Panc1 (cell line): ENCODE data around the gene EED. TPM values are rescaled to one million over a fixed set of nuclear protein-coding genes. Genes with fewer than 3 reads are reported as not detected.

Experiments used
- ATAC-seq: fragments of 200-7000 bp; cut with Tn5 transposase; 2 replicates; pipeline ENCODE4 v1.9.1; 2020; ENCODE audit warnings: mild to moderate bottlenecking, moderate library complexity
- BruUV-seq: library from RNA; stranded (reverse); fragments of 400-500 nt; replicated peaks from 2 replicates; lab custom pipeline; 2021; lab: Mats Ljungman, UMichigan
- CTCF ChIA-PET: fragments of 300-600 bp; sonication (Branson Sonifier 250); formaldehyde crosslinking; loops from one replicate; lab custom pipeline; 2022; ENCODE audit warnings: antibody characterized with exemption; lab: Charles Lee
- POLR2A ChIA-PET: fragments of 300-600 bp; sonication (Branson Sonifier 250); formaldehyde crosslinking; loops from one replicate; lab custom pipeline; 2022; ENCODE audit warnings: antibody characterized with exemption; lab: Charles Lee
- DNase-seq: peaks from one replicate; pipeline ENCODE4 v3.0.0-alpha.2; 2010; ENCODE audit warnings: low read depth, low spot score
- H3K27ac ChIP-seq: 2 replicates; pipeline ENCODE4 v1.5.1; 2011; ENCODE audit warnings: mild to moderate bottlenecking, low read length, inconsistent platforms
- H3K27me3 ChIP-seq: fragments of 200-500 bp; sonication (Bioruptor generic); 2 replicates; pipeline ENCODE4 v1.6.0; 2014; ENCODE audit warnings: low read length, inconsistent platforms; ENCODE audit not compliant: control insufficient read depth, insufficient read depth
- H3K36me3 ChIP-seq: fragments of 200-500 bp; sonication (Bioruptor generic); 2 replicates; pipeline ENCODE4 v1.5.1; 2014; ENCODE audit warnings: inconsistent platforms, mild to moderate bottlenecking, low read length, moderate library complexity; ENCODE audit not compliant: control insufficient read depth, insufficient read depth
- H3K4me1 ChIP-seq: 2 replicates; pipeline ENCODE4 v1.5.1; 2011; ENCODE audit warnings: inconsistent platforms, mild to moderate bottlenecking, low read length, moderate library complexity; ENCODE audit not compliant: control insufficient read depth, insufficient read depth
- H3K4me3 ChIP-seq, 2 experiments: 2 replicates each; pipeline ENCODE4 v1.5.1; 2011 to 2012; ENCODE audit warnings: low read depth in 2 of 2, low read length in 2 of 2, mild to moderate bottlenecking in 2 of 2, inconsistent platforms in 1 of 2, moderate library complexity in 1 of 2
- H3K9me3 ChIP-seq: fragments of 200-500 bp; sonication (Bioruptor generic); 2 replicates; pipeline ENCODE4 v1.5.1; 2014; ENCODE audit warnings: low read depth, mild to moderate bottlenecking, inconsistent platforms, low read length, moderate library complexity; ENCODE audit not compliant: control insufficient read depth, insufficient read depth
- POLR2AphosphoS5 ChIP-seq: IDR thresholded peaks from 2 replicates; pipeline ENCODE4 v1.6.1; 2012; ENCODE audit warnings: mild to moderate bottlenecking, low read depth, low read length, moderate library complexity
- REST ChIP-seq, 2 experiments: IDR thresholded peaks; 2 replicates each; pipeline ENCODE4 v1.6.1; 2011 to 2012; ENCODE audit warnings: low read depth in 2 of 2, control low read depth in 1 of 2, low read length in 1 of 2, mild to moderate bottlenecking in 1 of 2, moderate library complexity in 1 of 2; ENCODE audit not compliant: insufficient read depth in 1 of 2
- SIN3A ChIP-seq: IDR thresholded peaks from 2 replicates; pipeline ENCODE4 v1.6.1; 2012; ENCODE audit warnings: low read depth, mild to moderate bottlenecking, low read length, moderate library complexity, borderline replicate concordance; ENCODE audit not compliant: insufficient read depth
- TCF7L2 ChIP-seq: IDR thresholded peaks from 2 replicates; pipeline ENCODE4 v1.6.1; 2011; ENCODE audit warnings: mild to moderate bottlenecking, low read depth, low read length, inconsistent platforms
- in situ Hi-C: cut with HindIII; loops from 2 replicates; pipeline ENCODE4 v1.10.0; 2016; ENCODE audit warnings: low sequenced_read_pairs, low pct_unique_long_range_greater_than_20kb
- intact Hi-C: fragments of 100-400 bp; cut with micrococcal nuclease; formaldehyde crosslinking; loops from one replicate; pipeline ENCODE4 v1.10.0; 2022; ENCODE audit not compliant: unreplicated experiment
- total RNA-seq: library from RNA; stranded (reverse); gene quantifications from one replicate; pipeline ENCODE4 v1.2.1, GENCODE V29; 2021; ENCODE audit not compliant: unreplicated experiment
- TF ChIP-seq, protein P1 (sequence below): fragments of 450-650 bp; IDR thresholded peaks from 2 replicates; pipeline ENCODE4 v1.5.1; 2017; ENCODE audit warnings: mild to moderate bottlenecking

Gene EED
- total RNA-seq, 1 experiment from 2014 or later: 29.0 TPM

- in situ Hi-C loops: no loop called here
- intact Hi-C loops: no loop called here
- H3K27me3 ChIP-seq: no peaks in the 10 kb centered on the region; the same call in 1 of the 2 replicates
- no peak overlapping the region for H3K4me3 ChIP-seq
- ATAC-seq: no peak
- H3K9me3 ChIP-seq: no peaks in the 10 kb centered on the region
- POLR2A ChIA-PET: no interaction called here
- no peaks in the 10 kb centered on the region for H3K4me1 ChIP-seq
- BruUV-seq: no TSS peak
- H3K36me3 ChIP-seq: no peaks in the 10 kb centered on the region
- TF ChIP-seq REST (IDR thresholded peaks at IDR 0.05; ENCODE audit: insufficient read depth in 1 of 2, low read depth in 2 of 2, low read length in 1 of 2) (no peak), TCF7L2 (no peak), POLR2AphosphoS5 (no peak), SIN3A (no peak)
- TF ChIP-seq, protein P1, sequence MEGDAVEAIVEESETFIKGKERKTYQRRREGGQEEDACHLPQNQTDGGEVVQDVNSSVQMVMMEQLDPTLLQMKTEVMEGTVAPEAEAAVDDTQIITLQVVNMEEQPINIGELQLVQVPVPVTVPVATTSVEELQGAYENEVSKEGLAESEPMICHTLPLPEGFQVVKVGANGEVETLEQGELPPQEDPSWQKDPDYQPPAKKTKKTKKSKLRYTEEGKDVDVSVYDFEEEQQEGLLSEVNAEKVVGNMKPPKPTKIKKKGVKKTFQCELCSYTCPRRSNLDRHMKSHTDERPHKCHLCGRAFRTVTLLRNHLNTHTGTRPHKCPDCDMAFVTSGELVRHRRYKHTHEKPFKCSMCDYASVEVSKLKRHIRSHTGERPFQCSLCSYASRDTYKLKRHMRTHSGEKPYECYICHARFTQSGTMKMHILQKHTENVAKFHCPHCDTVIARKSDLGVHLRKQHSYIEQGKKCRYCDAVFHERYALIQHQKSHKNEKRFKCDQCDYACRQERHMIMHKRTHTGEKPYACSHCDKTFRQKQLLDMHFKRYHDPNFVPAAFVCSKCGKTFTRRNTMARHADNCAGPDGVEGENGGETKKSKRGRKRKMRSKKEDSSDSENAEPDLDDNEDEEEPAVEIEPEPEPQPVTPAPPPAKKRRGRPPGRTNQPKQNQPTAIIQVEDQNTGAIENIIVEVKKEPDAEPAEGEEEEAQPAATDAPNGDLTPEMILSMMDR: no peak
- CTCF ChIA-PET: no interaction called here
- no peak for DNase-seq
- H3K27ac ChIP-seq: no peak overlapping the region
Measured at GRCh38 chr11:86230921-86231434, 13.6 kb upstream of the EED start.

DNA sequence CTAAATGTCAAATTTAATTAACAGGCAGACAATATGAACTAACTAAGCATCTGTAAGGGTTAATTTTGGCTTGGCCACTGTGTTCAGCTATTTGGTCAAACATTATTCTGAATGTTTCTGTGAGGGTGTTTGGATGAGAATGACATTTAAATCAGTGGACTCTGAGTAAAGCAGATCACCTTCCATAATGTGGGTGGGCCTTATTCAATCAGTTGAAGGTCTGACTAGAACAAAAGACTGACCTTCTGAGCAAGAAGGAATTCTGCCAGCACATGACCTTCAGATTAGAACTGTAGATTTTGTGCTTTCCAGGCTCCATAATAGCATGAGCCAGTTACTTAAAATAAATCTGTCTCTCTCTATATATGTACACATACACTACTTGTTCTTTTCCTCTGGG, 12.0 kb upstream of the EED start:
- ATAC-seq (no peak), DNase-seq (no peak)
- TF ChIP-seq REST (IDR thresholded peaks at IDR 0.05; ENCODE audit: insufficient read depth in 1 of 2, low read depth in 2 of 2, low read length in 1 of 2) (no peak), SIN3A (no peak), TCF7L2 (no peak), POLR2AphosphoS5 (no peak)
- TF ChIP-seq, protein P1: no peak
- H3K9me3 ChIP-seq: no peaks in the 10 kb centered on the region
- BruUV-seq: no TSS peak
- ChIA-PET CTCF (no interaction called here), POLR2A (no interaction called here)
- H3K27me3 ChIP-seq: no peaks in the 10 kb centered on the region; the same call in 1 of the 2 replicates
- no peaks in the 10 kb centered on the region for H3K4me1 ChIP-seq
- in situ Hi-C loops (no loop called here), intact Hi-C loops (no loop called here)
- no peak overlapping the region for H3K27ac ChIP-seq
- H3K4me3 ChIP-seq: no peak overlapping the region
- no peaks in the 10 kb centered on the region for H3K36me3 ChIP-seq
